Stimulated activated CD8-positive, alpha-beta memory T cell treated with anti-CD3 and anti-CD28 coated beads, Interleukin-2, amount 100 ng/mL, for 48 hours (primary cell): Measurements from ENCODE around the gene BCL11B.
"Not testable (repeated sequence)": the region's sequence is repeated elsewhere in the genome, so short reads cannot be mapped to it uniquely, and the experiment has no call there.

ENCODE experiments used
- DNase-seq, 2 donors: peaks; one replicate each; pipeline ENCODE4 v3.0.0-alpha.2; 2020; ENCODE audit warnings: low read depth in 2 of 2

The BCL11B gene

DNA sequence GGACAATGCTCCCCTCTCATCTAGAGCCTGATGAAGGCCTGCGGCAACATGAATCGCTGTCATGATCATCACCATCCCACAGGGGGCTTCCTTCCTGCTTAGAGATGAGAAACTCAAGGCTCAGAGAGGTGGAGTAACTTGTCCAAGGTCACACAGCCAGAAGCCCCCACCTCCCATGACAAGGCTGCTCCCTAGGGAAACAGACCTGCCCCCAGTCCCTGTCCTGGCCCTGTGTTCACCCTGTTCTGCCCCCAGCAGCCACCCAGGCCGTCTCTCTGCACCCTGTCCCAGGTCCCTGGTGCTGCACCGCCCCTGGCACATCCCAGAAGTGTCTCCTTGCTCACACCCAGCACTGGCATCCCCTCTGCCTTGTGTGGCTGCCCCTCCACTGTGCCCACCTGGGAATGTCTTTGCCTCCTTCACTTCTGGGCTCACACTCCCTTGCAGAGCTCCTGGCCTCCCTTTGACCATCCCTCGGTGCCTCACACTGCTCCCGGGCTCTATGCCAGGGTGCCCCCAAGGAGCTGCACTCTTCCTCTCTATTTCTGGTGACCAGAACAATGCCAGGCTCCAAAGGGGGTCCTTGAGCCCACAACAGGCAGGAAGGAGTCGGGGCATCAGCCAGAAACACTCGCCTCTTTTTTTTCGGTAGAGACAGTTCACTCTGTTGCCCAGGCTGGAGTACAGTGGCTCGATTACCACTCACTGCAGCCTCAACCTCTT lies 70.5 kb downstream of the BCL11B start:
- DNase-seq, result no peak

DNA sequence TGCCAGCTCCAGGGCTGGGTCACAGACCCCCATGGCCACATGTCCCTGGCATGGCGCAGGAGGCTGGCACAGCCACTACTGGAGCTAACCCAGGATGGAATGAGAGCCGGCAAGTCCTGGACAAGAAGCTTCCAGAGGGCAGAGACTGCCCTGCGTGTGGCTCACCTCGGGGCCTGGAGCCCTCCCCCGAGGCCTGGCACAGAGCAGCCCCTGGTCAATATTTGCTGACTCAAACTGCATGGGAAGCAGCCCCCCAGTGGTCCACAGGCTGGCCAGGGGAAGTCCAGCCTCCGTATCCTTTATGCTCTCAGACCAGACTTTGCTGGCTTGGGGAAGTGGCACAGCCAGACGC lies 71.4 kb downstream of the BCL11B start:
- no peak for DNase-seq

DNA sequence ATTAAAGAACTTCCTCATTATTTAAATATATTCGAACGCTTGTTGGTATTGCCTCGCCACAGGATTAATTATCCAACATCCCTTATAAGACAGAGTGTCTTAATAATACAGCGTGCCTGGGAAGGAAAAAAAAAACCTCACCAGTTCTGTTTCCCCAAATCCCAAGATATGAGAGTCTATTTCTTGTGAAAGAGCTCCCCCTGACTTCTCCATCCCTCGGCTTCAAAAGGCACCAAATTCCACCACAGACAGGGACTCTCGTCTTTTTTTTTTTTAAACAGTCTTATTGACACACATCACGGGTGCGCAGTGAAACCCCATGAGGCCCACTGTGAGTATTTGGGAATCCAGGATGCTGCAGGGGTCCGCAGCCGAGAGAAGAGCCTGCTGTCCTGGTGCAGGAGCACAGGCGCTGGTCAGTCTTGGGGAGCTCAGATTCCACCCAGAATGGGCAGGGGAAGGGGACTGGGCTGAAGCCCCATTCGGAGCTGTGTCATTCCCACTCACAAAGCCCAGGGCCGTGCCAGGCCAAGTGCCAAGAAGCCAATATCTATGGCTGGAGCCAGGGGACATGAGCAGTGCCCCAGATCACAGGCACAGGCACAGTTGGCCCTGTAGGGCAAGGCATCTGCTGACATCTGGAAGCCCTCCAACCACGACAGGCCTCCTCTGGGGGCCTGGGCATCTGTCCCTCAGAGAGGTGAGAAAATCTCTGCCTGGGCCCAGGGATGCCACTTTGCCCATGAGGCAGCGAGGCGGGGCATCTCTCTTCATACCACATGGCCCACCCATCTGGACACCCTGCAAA lies 71.9 kb downstream of the BCL11B start:
- DNase-seq, result no peak

DNA sequence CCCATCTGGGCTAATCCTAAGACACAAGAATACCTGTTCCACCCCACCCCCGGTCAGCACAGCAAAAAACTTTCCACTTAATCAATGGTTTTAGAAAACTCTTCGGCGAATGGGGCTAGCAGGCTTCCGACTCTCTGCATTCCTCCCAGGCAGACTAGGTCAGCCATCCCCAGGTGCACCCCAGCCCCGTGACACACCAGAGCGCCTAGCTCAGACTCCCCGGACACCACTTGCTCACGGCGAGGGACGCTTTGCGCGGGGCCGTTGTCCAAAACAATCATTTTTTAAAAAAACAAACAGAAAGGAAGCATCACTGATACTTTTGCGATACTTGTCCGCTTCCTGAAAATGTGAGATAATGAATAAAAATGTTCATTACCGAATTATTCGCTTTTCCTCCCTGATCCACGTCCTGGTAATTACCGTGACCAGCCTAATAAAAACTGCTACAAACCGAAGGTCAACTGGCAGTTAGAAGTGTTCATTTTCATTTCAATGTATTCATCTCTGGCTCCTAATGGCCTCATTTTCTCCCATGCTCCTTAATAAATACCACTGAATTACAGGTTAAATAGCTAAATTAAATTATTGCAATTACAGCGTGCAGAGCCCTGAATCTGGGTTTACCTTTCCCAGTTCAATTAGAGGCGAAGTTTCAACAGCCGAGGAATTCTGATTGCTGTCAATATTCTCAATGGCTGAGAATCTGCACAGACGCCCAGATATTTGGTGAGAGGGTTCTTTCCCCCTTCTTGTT lies 73.1 kb downstream of the BCL11B start:
- no peak for DNase-seq

DNA sequence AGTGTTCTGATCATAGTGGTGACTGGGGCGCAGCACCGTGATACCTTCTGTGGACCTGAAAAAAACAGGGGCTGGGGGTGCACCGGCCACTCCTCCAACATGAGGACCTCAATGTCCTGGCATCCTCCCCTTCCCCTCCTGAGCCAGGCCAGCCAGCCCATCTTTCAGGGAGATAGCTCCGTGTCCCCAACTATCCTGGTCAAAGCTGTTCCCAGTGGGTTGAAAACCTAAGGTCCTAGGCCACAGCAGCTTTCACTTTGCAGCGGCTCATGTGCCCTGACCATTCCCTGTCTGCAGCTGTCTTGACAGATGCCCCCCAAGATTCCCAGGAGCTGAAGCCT lies 75.7 kb downstream of the BCL11B start:
- DNase-seq, result no peak

DNA sequence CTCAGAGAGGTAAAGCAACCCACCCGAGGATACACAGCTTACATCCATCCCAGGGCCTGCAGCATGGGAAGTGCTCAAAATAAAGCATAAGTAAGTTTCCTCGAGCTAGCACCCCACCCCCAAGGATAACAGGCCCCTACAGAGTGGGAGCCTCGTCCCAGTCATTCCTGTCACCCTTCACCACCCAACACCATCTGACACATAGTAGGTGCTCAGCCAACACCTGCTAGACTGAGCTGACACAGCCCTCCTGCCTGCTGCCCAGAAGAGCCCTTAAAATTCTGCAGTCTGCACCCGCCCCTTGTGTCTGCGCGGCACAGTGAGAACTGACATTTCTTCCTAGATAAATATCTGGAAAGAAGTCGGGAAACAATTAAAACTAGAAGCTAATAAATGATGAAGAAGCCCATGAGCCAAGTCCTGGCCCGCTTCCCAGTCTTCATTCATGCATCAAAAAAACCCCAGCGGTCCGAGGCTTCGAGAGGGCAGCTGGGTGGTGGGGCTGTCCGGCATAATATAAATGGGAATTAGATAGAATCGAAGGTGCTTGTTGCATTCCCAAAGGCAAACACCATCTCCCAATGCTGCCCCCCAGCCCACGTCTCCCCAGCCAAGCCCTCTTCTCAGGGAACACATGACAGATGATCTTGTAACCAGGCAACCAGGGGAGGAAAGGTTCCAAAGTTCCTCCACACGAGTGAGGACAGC lies 76.2 kb downstream of the BCL11B start:
- no peak for DNase-seq

DNA sequence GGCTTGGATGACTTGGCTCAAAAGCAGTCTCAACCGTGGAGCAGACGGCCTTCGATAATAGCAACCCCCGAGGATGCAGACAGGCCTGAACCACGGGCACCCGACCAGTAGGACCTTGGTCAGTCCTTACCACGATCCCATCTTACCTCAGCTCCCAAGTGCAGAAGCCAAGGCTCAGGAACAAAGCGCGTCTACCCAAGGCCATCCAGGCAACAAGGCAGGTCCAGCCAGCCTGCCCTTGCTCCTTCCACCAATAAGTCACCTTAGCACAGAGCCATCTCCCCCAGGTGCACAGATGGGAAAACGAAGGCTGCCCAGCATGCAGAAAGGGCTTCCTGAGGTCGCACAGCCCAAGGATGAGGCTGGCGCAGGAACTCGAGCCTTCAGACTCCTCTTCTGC lies 77.3 kb downstream of the BCL11B start:
- no peak for DNase-seq

DNA sequence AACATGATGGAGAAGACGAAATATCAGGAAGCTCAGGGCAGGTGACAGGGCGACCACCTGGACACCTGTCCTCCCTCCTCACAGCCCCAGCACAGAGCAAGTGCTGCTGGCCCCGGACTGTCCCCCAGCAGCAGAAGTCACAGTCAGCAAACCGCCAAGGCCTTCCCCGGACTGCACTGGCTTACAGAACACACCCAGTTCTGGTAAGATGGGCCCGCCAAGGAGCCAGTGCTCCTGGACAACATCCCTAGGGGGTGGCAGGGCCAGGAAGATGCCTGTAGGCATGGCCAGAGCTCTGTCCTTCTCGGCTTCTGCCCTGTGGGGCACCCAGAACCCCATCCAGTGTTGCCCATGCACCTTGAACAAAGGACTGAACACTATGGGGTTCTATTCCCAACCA lies 77.9 kb downstream of the BCL11B start:
- DNase-seq, result no peak

DNA sequence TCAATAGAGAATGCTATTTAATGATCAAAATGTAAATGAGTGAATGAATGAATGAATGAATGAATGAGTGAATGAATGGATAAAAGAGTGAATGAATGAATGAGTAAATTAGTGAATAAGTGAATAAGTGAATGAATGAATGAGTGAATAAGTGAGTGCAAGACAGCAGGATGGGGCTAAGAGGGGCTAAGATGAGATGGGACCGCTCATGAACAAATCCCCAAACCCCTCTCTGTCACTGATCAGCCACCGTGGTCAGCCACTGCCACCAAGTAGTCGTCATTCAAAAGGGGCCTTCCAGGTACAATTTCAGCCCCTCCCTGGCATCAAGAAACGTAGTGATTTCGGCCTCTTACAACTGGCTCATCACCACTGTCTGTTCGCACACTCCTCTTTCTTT lies 79.2 kb downstream of the BCL11B start:
- DNase-seq, result no peak

DNA sequence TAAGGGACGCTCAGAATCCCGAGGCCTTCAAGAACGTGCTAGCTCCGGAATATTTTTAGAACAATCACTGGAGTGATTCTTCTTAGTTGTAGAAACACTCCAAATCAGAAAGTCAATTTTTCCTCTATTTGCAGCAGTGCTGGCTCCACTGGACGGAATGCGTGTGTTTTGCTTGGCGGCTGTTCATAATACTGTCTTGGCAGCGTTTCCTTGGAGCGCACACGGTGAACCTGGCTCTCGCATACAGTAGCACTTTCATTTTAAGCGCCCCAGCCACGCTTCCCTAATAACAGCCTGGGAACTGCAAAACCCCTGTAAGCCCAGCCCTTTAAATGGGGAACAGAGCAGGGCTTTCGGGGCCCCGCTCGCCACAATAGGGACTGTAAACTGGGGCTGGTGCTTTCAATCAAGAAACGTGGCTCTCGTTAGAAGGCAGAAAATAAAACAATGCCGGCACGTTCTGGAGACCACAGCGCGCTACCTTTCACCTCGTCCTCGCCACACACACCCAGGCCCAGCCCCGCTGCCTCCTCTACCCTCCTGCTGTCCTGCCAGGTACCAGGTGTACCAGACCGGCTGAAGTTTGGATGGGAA lies 79.9 kb downstream of the BCL11B start:
- DNase-seq, result no peak

DNA sequence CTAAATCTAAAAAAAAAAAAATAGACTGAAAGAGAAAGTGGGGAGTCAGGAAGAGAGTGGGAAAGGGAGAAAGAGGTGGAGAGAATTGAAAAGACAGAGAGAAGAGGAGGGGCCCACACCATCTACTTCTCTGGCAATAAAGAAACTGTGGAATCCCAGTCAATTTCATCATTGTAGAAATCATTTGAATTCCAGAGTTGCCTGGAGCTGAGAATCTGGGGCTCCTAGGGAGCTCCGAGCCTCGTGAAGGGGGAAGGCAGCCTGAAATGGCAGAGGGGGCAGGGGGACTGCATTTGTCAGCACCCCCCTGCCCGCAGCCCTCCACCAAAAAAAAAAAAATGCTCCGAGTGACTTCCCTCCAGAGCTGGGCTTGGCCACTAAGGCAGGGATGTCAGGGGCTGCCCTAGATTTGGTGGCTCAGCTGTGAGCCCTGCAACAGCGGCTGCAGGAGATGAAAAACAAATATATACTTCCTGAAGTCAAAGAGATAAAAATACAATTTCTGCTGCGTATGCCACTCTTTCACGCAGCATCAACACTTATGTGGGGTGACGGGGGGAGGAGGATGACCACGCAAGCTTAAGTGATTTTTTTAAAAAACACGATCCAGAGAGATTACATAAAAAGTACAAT lies 80.5 kb downstream of the BCL11B start:
- no peak for DNase-seq

DNA sequence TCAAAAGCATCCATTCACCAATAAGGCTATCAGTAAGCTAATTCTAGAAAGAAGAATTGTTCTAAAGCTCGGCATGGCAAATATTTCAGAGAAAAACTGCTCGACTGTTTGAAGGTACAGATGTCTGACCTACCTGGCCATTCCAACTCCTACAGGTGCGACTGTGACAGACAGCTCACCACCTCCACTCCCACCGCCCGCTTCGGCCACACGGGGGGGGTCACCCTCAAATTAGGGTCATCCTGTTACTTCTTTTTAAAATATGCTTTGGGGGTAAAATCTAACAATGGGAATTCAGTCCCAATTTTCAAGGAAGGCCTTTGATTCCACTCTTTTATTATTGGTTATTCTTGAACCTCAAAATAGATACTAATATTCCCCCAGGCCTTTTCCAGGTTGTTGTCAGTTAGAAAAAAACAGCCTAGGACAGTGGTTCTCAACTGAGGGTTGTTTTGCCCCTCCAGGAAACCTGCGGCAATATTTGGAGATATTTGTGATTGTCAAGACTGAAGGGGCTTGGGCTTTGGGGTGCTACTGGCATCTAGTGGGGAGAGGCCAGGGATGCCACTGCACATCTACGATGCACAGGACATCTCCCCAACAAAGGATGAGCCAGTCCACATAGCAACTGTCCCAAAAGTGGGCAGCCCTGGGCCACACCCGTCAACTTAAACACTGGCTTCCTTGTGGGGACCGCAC lies 81.2 kb downstream of the BCL11B start:
- no peak for DNase-seq

DNA sequence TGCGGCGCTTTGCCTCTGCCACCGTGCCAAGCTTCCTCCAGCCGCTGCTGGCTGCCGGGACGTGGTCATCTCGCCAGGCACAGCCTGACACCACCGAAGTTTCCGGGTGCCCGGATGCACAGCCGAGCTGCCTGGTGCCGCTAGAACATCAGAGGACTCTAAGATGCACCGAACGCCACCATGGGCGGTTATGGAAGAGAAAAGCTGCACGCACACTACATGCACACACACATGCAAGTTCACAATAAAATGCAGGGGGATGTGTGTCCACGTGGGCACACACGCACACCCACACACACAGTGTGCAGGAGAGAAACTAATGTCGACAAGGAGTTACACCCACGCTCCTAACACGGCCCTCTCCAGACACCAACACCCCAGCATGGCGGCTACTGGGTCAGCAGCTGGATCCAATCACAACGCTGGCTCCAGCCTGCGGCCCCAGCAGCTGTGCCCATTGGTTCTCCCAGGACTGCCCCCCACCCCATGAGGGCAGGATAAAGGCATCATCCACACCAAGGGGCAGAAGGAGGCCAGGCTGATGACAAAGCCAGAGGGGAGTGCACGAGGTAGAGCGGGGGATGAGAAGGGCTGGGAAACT lies 82.7 kb downstream of the BCL11B start:
- DNase-seq, result no peak

DNA sequence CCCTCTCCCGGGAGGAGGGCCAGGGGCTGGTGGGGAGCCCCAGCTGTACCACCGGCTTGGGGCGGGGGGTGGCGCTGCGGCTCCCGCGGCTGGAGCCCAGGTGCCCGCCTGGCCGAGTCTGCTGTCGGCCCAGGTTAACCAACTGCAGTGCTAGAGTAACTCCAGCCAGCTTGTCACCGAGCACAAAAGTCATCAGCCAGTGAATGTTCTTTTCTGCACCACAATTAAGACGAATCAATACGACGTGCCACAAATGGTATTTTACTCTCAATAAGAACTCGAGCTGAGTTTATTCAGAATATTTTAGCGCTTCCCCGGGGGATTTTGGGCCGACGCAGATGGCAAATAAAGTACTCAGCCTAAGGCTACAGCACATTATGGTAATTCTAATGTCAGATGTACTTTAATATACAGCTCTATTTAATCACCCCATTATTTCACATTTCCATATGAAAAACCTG lies 83.2 kb downstream of the BCL11B start:
- no peak for DNase-seq

DNA sequence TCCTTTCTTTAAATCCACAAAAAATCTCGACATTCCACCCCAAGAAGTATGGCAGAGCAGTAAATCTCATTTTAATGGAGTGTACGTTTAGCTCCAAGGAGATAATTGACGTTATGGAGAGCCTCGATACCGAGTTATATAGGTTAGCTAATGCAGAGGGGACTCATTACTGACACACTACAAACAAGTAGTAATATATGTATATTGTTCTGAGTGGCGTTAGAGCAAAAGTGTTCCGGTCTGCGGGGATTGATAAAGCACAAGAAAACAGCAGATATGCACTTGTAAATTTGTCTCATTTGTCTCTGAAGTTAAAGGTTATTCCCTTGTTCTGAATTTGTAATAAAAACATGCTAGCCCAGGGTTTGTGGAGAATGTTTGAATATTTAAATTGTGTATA lies 84.1 kb downstream of the BCL11B start:
- no peak for DNase-seq

DNA sequence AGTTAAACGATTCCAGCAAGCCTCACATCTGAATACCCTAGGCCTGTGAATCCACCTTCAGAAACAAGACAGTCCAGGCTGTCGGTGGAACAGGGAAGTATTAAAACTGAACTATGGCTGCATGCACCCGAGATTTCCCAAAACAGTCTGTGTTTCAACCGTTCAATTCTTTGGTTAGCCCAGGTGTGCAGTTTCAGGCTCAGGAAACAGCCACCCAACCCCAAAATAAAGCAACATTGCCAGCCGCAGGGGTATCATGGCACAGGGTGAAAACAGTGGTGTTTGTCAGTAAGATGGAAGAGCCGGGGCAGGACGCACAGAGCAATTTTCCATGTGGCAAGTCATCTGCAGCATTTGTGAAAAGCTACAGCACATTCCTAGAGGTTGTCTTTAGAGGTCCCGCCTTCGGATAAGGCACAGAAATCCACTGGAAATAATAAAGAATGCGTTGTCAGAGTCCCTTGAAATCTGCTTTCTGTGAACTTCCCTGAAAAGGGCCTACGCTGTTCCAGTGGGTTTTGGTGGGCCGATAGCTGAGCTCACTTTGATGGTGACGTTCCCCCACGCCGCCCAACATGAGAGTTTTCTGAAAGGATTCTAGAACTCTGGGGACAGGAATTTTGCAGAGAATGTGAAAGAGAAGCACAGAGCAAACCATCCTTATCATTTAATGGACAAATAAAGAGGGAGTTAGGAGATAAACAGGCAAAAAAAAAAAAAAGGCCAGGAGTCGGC lies 84.9 kb downstream of the BCL11B start:
- DNase-seq, result no peak

DNA sequence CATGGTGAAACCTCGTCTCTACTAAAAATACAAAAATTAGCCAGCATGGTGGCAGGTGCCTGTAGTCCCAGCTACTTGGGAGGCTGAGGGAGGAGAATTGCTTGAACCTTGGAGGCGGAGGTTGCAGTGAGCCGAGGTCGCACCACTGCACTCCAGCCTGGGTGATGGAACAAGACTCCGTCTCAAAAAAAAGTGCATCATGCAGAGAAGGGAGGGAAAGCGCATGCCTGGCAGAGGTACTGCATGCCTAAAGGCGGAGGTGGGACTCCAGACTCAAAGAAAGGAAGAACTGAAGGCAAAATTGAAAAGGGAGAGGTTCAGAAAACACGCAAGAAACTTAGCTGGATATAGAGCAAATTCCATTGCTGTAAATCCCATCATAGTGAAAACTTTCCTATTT lies 85.7 kb downstream of the BCL11B start:
- not testable (repeated sequence) for DNase-seq

DNA sequence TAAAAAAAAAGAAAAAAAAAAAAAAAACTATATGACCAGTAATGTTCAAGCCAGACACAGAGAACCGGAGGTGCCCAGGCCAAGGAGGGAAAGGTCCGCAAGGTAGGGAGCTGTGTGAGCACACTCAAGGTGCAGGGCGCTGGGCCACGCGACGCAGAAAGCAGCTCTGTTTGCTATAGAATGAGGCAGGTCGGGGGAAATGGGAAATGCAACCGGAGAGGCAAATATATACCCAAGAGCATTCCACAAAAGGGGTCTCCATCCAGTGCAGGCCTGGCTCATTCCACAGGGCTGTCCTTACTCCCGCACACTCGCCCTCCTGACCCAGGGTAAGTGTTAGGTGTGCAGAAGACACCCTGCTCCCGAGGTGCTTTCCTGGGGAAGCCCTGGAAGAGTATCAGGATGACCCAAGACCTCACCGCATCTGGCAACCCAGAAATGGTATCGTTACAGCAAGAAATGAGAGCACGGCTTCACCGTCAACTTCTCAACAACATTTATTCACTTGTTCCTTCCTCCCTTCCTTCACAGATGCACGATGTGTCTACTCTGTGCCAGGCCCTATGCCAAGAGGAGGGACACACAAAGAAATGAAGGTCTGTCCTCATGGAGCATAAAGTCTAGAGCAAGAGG lies 86.4 kb downstream of the BCL11B start:
- DNase-seq, result no peak

DNA sequence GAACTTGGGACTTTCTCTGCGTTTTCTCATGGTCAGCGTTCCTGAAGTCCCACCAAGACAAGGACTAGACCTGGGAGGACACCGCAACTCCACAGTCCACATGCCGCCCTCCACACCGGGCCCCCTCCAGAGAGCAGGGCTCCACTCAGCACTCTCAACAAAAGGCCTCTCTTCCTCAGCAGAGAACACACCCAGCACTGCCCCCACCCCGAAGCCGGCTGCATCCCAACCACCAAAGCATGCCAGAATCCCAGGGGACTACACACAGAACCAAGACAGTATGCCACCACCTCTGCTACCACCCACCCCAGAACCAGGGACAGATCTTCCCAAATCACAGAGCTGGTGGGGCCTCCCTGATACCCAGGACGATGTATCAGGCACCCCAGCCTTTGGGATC lies 88.3 kb downstream of the BCL11B start:
- DNase-seq, result no peak
